Stimulated activated CD8-positive, alpha-beta memory T cell treated with anti-CD3 and anti-CD28 coated beads, Interleukin-4, amount 100 ng/mL, for 48 hours (primary cell): ENCODE measurements around the gene KCNC3.

Experiments used
- DNase-seq: peaks from one replicate; pipeline ENCODE4 v3.0.0-alpha.2; 2020

Gene KCNC3

GRCh38 chr19:50309396-50310125, 19.6 kb downstream of the KCNC3 start:
- no peak for DNase-seq

GRCh38 chr19:50308991-50309390, 20.2 kb downstream of the KCNC3 start:
- no peak for DNase-seq

- DNase-seq = no peak
Observed at GRCh38 chr19:50303558-50303957, 25.6 kb downstream of the KCNC3 start.

GRCh38 chr19:50301607-50301971, 27.6 kb downstream of the KCNC3 start:
- DNase-seq = no peak

- DNase-seq = no peak
Observed at GRCh38 chr19:50300814-50301606, 28.2 kb downstream of the KCNC3 start.

GRCh38 chr19:50300051-50300450, 29.1 kb downstream of the KCNC3 start:
- no peak for DNase-seq

GRCh38 chr19:50293263-50294004, 35.7 kb downstream of the KCNC3 start:
- DNase-seq = no peak

- DNase-seq = no peak
Observed at GRCh38 chr19:50292216-50292827, 36.9 kb downstream of the KCNC3 start.

- no peak for DNase-seq
Observed at GRCh38 chr19:50290775-50291174, 38.4 kb downstream of the KCNC3 start.

- DNase-seq = no peak
Observed at GRCh38 chr19:50290011-50290410, 39.2 kb downstream of the KCNC3 start.

GRCh38 chr19:50288954-50289353, 40.2 kb downstream of the KCNC3 start:
- DNase-seq = no peak

GRCh38 chr19:50287331-50287730, 41.8 kb downstream of the KCNC3 start:
- DNase-seq = no peak

- DNase-seq = no peak
Observed at GRCh38 chr19:50286443-50286842, 42.7 kb downstream of the KCNC3 start.

- no peak for DNase-seq
Observed at GRCh38 chr19:50285833-50286232, 43.3 kb downstream of the KCNC3 start.

GRCh38 chr19:50281491-50281890, 47.7 kb downstream of the KCNC3 start:
- DNase-seq = no peak

GRCh38 chr19:50280983-50281382, 48.2 kb downstream of the KCNC3 start:
- DNase-seq = no peak

- no peak for DNase-seq
Observed at GRCh38 chr19:50280074-50280473, 49.1 kb downstream of the KCNC3 start.

GRCh38 chr19:50277966-50278580, 51.1 kb downstream of the KCNC3 start:
- no peak for DNase-seq

- no peak for DNase-seq
Observed at GRCh38 chr19:50276370-50277063, 52.7 kb downstream of the KCNC3 start.

GRCh38 chr19:50275577-50276368, 53.4 kb downstream of the KCNC3 start:
- DNase-seq = no peak

GRCh38 chr19:50273821-50274220, 55.4 kb downstream of the KCNC3 start:
- no peak for DNase-seq
